Activated effector memory CD4-positive, alpha-beta T cell treated with anti-CD3 and anti-CD28 coated beads, Interleukin-2, amount 50 U/mL, for 16 hours (primary cell): Measurements from ENCODE around the gene SIAH2.

Experiments used
- DNase-seq: peaks from one replicate; pipeline ENCODE4 v3.0.0-alpha.2; 2020

SIAH2 gene

GRCh38 chr3:150773616-150774192 lies 10.7 kb upstream of the SIAH2 start:
- no peak for DNase-seq

- no peak for DNase-seq
Measured at GRCh38 chr3:150771600-150771999, 8.6 kb upstream of the SIAH2 start.

GRCh38 chr3:150770681-150771080 lies 7.7 kb upstream of the SIAH2 start:
- DNase-seq = no peak

GRCh38 chr3:150766742-150767141 lies 3.8 kb upstream of the SIAH2 start:
- DNase-seq = no peak

- DNase-seq = no peak
Measured at GRCh38 chr3:150765949-150766720, 3.2 kb upstream of the SIAH2 start.

GRCh38 chr3:150764967-150765366 lies 2.0 kb upstream of the SIAH2 start:
- no peak for DNase-seq

GRCh38 chr3:150764566-150764965 lies 1.6 kb upstream of the SIAH2 start:
- DNase-seq = no peak

- DNase-seq = peak; percentile 84
Measured at GRCh38 chr3:150763841-150764483, 993 bp upstream of the SIAH2 start.

- DNase-seq = no peak
Measured at GRCh38 chr3:150762662-150763121, 277 bp downstream of the SIAH2 start.

- DNase-seq = peak; percentile 80
Measured at GRCh38 chr3:150761831-150762661, 923 bp downstream of the SIAH2 start.

- peak; percentile 80 for DNase-seq
Measured at GRCh38 chr3:150760431-150761200, 2.4 kb downstream of the SIAH2 start.

- no peak for DNase-seq
Measured at GRCh38 chr3:150759947-150760346, 3.0 kb downstream of the SIAH2 start.

GRCh38 chr3:150759319-150759718 lies 3.6 kb downstream of the SIAH2 start:
- DNase-seq = no peak

- no peak for DNase-seq
Measured at GRCh38 chr3:150757768-150758167, 5.2 kb downstream of the SIAH2 start.

- no peak for DNase-seq
Measured at GRCh38 chr3:150757364-150757763, 5.6 kb downstream of the SIAH2 start.

GRCh38 chr3:150756491-150757059 lies 6.4 kb downstream of the SIAH2 start:
- no peak for DNase-seq

- no peak for DNase-seq
Measured at GRCh38 chr3:150755902-150756301, 7.1 kb downstream of the SIAH2 start.

GRCh38 chr3:150754896-150755295 lies 8.1 kb downstream of the SIAH2 start:
- no peak for DNase-seq

- DNase-seq = no peak
Measured at GRCh38 chr3:150751781-150752263, 11.1 kb downstream of the SIAH2 start.

- DNase-seq = no peak
Measured at GRCh38 chr3:150749255-150749654, 13.7 kb downstream of the SIAH2 start.

GRCh38 chr3:150748684-150749047 lies 14.3 kb downstream of the SIAH2 start:
- DNase-seq = no peak
